ENCODE data around the gene LIMS3.
"Not testable (repeated sequence)": the region's sequence is repeated elsewhere in the genome, so short reads cannot be mapped to it uniquely, and the experiment has no call there.

Gene LIMS3

DNA sequence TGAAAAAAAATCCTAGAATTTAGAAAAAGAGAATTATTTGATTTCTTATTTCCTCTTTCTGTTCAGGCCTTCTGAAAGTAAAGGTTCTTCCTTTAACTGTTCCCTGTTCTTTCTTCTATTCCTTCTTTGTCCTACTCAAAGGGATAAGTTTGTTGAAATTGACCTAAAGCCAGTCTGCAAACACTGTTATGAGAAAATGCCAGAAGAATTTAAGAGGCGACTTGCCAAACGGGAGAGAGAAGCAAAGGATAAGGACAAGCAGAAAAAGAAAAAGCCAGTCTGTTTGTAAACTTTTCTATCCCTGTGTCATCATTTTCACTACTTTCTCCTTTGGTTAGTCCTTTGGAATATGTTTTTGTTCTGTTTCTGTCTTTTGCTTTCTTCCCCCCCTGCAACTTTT is 26.0 kb downstream of the LIMS3 start:
- not testable (repeated sequence) for DNase-seq (ENCODE audit: low spot score)

DNA sequence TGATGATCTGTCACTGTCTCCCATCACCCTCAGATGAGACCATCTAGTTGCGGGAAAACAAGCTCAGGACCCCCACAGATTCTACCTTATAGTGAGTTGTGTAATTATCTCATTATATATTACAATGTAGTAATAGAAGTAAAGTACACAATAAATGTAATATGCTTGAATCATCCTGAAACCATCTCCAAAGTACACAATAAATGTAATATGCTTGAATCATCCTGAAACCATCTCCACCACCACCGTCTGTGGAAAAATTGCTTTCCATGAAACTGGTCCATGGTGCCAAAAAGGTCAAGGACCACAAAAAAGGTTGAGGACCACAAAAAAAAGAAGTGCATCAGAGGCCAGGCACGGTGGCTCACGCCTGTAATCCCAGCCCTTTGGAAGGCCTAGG is 29.3 kb downstream of the LIMS3 start:
- DNase-seq (ENCODE audit: low spot score), result not testable (repeated sequence)

DNA sequence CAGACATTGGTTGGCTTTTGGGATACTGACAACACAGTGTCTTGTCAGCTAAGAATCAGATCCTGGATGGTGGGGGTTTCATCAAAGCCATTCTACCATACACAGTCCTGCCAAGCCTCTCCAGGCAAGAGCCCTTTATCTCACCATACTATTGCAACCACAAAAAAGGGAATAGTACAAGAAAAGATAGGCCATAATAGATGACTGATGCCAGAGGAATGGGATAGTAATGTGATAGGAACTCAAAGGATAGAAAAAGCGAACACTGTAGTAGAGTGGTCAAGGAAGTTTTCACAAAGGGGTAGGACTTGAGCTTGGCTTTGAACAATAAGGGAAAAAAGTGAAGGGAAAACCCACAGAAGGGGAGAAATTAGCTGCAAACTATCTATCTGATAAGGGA is 30.7 kb downstream of the LIMS3 start:
- DNase-seq (ENCODE audit: low spot score), result not testable (repeated sequence)

DNA sequence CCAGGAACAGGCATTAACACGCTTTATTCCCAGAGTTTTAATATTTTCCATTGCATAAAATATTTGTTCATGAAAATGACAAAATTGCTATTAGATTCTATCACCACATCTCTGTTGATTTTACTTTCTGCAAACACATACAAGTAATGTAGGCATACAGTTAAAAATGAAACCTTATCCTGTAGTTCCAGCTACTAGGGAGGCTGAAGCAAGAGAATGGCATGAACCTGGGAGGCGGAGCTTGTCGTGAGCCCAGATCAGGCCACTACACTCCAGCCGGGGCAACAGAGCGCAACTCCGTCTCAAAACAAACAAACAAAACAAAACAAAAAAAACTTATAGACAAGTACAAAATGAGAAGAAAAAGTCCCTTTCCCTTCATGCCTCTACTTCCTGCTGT is 38.0 kb downstream of the LIMS3 start:
- not testable (repeated sequence) for DNase-seq (ENCODE audit: low spot score)

DNA sequence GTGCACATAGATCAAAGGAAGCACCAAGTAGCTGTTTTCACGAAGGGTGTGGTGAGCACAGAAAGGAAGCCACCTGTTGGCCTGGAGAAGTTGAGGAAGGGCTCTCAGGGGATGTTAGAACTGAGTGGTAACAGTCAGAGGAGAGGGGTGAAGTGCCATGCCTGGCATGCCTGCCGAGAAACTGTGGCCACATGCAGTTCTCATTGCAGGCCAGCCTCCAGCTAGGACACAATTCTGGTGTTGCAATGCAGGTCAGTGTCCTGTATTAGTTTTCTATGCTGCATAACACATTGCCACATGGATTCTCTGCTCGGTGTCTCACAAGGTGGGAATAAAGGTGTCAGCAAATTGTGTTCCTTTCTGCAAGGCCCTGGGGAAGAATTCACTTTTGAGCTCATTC is 46.9 kb downstream of the LIMS3 start:
- DNase-seq (ENCODE audit: low spot score), result not testable (repeated sequence)

DNA sequence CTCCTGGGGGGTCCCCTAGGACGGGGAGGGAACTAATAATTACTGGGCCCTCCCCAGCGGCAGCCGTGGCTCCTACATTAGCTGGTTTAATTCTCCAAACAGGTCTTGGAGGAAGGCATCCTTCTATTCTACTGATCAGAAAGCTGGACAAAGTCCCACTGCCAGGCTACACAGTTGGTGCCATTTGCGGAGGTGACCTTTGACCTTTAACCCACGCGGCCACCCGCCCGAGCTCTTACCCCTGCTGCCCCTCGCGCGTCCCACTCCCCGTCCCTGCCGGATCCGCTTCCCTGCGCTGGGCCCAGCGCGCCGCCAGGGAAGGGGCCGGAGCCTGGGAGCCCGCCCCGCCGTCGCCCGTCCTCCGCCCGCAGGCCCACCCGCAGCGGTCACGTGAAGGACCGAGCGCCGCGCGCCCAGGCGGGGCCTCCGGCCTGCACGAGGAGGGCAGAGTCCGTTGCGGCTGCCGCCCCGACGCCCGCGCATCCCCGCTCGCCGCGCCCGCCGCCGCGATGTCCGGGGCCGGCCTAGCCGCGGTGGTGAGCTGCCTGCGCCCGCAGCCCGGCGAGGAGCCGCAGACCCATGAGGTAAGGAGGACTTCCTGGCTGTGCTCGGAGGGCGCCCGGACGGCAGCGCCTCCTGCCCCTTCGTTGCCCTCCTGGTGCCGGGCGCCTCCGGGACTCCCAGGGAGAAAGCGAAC is 48.9 kb downstream of the LIMS3 start:
- not testable (repeated sequence) for DNase-seq (ENCODE audit: low spot score)

DNA sequence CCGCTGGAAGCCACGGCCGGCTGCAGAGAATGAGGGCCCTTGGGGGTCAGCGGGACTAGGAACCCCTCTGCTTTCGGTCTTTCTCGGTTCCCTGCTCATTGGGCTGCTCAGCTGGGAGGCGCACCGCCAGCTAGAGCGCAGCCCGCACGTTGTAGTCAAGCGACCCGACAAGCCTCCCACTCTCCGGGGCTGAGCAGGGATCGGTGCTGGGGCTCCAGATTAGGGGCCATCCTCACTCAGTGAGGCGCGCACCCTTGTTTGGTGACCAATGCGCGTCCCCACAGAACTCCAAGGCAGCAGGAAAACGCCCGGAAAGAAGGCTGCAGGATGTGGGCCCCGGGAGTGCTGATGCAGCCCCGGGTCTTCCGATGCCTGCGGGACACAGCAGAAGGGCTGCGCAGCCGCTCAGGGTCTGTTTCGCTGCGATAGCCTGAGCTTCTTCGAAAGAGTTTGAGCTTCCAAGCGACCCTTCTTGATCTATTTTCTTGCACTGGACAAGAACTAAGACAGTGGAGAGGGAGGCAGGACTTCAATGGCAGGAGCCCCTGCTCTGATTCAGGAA is 49.6 kb downstream of the LIMS3 start:
- not testable (repeated sequence) for DNase-seq (ENCODE audit: low spot score)

DNA sequence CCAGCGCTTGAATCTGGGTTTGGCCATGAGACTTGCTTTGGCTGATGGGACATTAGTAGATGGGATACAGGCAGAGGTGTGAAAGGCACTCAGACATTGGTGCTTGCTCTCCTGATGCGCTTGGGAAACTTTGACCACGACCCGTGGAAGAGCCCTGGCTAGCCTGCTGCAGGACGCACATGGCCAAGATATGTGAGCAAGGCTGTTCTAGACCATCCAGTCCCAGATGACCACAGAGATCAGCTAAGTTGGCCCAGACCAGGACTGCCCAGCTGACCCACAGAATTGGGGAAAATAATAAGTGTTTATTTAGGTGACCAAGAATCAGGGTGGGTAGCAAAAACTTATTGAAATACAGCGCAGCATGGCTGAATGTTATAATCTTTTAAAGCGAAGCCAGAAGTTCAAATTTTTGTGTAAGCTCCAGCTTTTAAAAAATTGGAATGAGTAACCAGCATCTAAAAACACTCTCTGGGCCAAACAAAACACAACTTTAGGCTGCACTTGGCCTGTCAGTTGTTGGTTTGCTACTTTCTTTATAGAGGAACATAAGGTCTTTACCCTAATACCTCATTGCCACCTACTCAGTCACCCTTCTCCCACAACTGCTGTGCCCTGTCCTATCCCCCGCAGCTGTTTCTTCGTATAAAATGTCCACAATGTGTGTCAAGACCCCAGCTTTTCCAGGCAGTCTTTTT is 51.8 kb downstream of the LIMS3 start:
- DNase-seq (ENCODE audit: low spot score), result not testable (repeated sequence)

DNA sequence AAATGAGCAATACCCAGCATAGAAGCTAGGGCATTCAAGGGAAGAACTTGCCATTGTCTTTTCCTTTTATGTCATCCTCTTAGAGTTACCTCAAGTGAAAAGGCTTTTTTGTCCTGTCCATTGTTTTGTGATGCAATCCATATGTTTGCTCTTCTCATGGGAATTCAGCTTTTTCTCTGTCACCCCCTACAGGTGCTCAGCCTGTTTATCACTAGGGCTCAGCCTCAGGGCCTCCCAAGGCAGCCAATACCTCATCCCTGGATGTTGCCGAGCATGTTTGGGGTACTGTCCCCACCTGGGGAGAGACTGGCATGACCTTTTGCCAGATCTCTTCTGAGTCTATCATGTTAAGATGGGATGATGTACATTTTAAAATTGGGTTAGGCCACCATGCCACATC is 65.5 kb downstream of the LIMS3 start:
- DNase-seq (ENCODE audit: low spot score), result not testable (repeated sequence)

DNA sequence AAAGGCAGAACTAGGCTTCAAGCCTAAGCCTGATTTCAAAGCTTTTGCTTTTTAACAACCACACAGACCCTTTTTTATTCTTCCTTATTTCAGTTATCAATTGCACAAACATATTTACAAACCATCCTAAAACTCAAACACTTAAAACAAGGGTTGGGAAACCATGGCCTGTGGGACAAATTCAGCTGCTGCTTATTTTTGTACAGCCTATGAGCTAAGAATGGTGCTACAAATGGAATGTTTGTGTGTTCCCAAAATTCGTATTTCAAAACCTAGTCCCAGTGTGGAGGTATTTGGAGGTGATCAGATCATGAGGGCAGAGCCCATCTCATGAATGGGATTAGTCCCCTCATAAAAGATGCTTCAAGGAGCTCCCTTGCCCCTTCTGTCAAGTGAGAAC is 67.0 kb downstream of the LIMS3 start:
- not testable (repeated sequence) for DNase-seq (ENCODE audit: low spot score)

DNA sequence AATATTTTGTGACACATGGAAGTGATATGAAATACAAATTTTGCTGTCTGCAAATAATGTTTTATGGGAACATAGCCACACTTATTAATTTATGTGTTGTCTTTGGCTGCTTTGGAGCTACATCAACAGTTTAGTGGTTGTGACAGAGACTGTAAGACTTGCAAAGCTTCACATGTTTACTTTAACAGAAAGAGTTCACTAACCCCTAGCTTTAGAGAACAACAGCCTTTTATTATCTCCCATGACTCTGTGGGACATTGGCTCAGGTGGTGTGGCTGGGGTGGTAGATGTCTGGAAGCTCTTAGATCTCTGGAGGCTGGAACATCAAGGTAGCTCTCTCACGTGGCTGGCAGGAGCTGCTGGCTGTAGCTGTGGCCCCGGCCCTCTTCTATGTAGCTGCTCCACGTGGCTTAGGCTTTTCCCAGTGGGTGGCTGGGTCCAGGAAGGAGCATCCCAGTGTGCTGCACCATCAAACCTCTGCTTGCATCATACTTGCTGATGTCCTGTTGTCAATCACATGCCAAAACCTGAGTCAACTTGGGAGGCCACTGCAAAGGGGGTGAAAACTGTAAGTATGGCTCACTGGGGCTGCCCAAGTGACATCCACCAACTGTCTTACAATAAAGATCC is 67.7 kb downstream of the LIMS3 start:
- not testable (repeated sequence) for DNase-seq (ENCODE audit: low spot score)

DNA sequence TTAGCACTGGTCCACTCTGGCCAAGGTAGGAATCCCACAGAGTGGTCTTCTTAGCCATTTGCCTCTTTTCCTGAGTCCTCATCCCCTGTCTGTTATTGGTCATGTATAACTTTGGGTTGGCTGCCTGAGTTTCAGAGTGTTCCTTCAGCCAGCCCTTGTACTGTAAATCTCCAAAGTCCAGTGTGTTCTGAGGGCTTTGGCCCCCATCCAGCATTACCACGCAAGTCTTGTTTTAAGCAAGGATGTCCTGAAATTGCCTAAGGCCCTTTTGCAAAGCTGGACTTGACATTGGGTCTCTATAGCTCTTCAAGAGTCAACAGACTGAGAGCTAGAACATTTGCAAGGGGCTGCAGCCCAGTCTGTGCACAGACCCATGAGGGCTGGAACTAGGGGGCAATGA is 68.4 kb downstream of the LIMS3 start:
- DNase-seq (ENCODE audit: low spot score), result not testable (repeated sequence)

DNA sequence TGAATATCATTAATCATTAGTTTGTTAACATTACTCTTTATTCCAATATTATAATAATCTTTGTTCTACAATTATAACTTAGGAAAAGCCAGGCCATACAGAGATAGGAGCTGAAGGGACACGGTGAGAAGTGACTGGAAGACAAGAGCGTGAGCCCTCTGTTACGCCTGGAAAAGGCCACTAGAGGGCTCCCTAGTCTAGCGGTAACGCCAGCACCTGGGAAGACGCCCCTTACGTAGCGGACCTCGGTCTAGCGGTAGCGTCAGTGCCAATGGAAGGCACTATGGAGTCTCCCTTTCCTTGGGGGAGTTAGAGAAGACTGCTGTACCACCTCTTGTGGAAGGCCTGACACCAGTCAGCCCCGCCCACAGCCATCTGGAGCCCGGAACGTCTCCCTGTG is 71.4 kb downstream of the LIMS3 start:
- not testable (repeated sequence) for DNase-seq (ENCODE audit: low spot score)

DNA sequence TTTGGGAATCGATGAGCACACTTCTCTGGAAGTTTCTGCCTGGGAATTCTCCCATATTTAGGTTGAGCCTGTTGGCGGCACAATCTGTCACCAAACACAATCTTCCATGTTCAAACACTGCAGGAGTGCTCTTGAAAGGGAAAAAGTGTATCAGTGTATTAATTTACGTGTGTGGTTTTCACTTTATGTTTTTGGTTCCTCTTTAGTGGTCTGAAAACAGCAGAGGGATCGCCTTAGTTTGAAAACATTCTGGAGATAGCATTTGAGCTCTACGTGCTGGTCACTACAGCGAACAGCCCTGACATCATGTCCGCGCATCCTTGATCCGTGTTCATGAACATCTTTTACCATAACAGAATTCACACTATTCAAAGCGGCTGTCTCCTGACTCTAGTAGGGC is 73.2 kb downstream of the LIMS3 start:
- not testable (repeated sequence) for DNase-seq (ENCODE audit: low spot score)

Data from CD4-positive, alpha-beta T cell treated with Interleukin-6 at 100 ng/mL for 8 hours (primary cell).